Heart left ventricle (tissue), 16 donors: Measurements from ENCODE around the gene CLGN. TPM values are rescaled to one million over a fixed set of nuclear protein-coding genes. Genes with fewer than 3 reads are reported as not detected.

Experiments
- ATAC-seq, 4 donors: fragments of 200-7000 bp; cut with Tn5 transposase; one replicate each; pipeline ENCODE4 v1.9.1; 2020 to 2022; ENCODE audit warnings: moderate library complexity in 4 of 4, mild to moderate bottlenecking in 3 of 4, moderate number of reproducible peaks in 1 of 4
- DNase-seq, 5 donors: peaks; one replicate each; pipeline ENCODE4 v3.0.0-alpha.2; 2020
- H3K27ac ChIP-seq, 12 donors: fragments of 200-600 bp; sonication (generic) in 4 of 12; one replicate each; pipeline versions ENCODE4 v1.5.0 to v1.8.0; 2016 to 2022; ENCODE audit warnings: mild to moderate bottlenecking in 2 of 12
- H3K27me3 ChIP-seq, 9 donors: fragments of 200-600 bp; sonication (generic) in 2 of 9; one replicate each; pipeline versions ENCODE4 v1.5.1 to v1.8.0; 2016 to 2022; ENCODE audit warnings: mild to moderate bottlenecking in 3 of 9
- H3K36me3 ChIP-seq, 9 donors: fragments of 200-600 bp; sonication (generic) in 2 of 9; one replicate each; pipeline versions ENCODE4 v1.5.0 to v1.8.0; 2018 to 2022; ENCODE audit warnings: mild to moderate bottlenecking in 2 of 9
- H3K4me1 ChIP-seq, 12 donors: fragments of 200-600 bp; sonication (generic) in 4 of 12; one replicate each; pipeline versions ENCODE4 v1.5.0 to v1.8.0; 2016 to 2022; ENCODE audit warnings: mild to moderate bottlenecking in 3 of 12
- H3K4me3 ChIP-seq, 12 donors: fragments of 200-600 bp; sonication (generic) in 4 of 12; one replicate each; pipeline versions ENCODE4 v1.5.0 to v1.8.0; 2017 to 2022; ENCODE audit warnings: mild to moderate bottlenecking in 9 of 12, moderate library complexity in 4 of 12
- H3K9me3 ChIP-seq, 12 donors: fragments of 200-600 bp; sonication (generic) in 4 of 12; one replicate each; pipeline versions ENCODE4 v1.5.0 to v1.8.0; 2016 to 2022; ENCODE audit warnings: mild to moderate bottlenecking in 1 of 12
- CTCF ChIP-seq, 12 donors: fragments of 200-600 bp; sonication (generic) in 4 of 12; IDR thresholded peaks; one replicate each; pipeline versions ENCODE4 v1.5.0 to v1.8.0; 2018 to 2022; ENCODE audit warnings: antibody characterized with exemption in 12 of 12, mild to moderate bottlenecking in 5 of 12
- POLR2A ChIP-seq, 2 donors: fragments of 450-650 bp; IDR thresholded peaks; one replicate each; pipeline ENCODE4 v1.6.1; 2017; ENCODE audit warnings: antibody characterized with exemption in 2 of 2, mild to moderate bottlenecking in 2 of 2, moderate library complexity in 2 of 2
- WGBS, 4 donors: extraction: QIAGEN DNeasy Blood & Tissue Kit in 2 of 4; methylation state at CpG; one replicate each; pipeline versions ENCODE4 v1.1.5 to v1.1.7; 2013 to 2018; 5-methylcytosine and 5-hydroxymethylcytosine counted together
- intact Hi-C, 10 donors: fragments of 100-400 bp; cut with DNase I; formaldehyde crosslinking; loops; one replicate each; pipeline versions ENCODE4 v1.11.1 to v1.14.2; 2022
- polyA plus RNA-seq, 2 donors: library from polyadenylated mRNA; stranded (reverse); fragments of 200-250 nt; gene quantifications; one replicate each; pipeline ENCODE4 v1.2.3, GENCODE V29; 2013
- total RNA-seq, 9 donors: library from RNA; depleted of rRNA in 2 of 9; stranded (reverse); fragments of >200 nt in 2 of 9; fragmentation: NEBNext Ultra II Directional in 3 of 9; extraction: Animal tissue kit (Norgen Biotek cat#: 25700) in 3 of 9; gene quantifications; one replicate each; pipeline versions ENCODE4 v1.1.0 to v1.2.4, GENCODE V29; 2016 to 2023
- donor health status: ischemic (EF 13 %, LVEDD 7.1; RV severe dilation, severe dysfunction).
- donor health status: healthy with polysubstance abuse.
- donor health status: DM: no; HTN: yes; CAD: no.
- donor health status: DM: no; HTN: no; CAD: no.
- donor health status: ischemic (EF 25% LVEDD 6.9; RV normal size, moderate dysfunction).
- donor health status: ischemic (EF 25% LVEDD 5.7; RV mildly dilated, moderate dysfunction).
- donor health status: healthy.
- donor health status: DM: yes; HTN: yes; CAD: no.
- donor health status: ischemic (EF 35%, LVEDD 5.7; RV mildly dilated, moderate dysfunction).
- donor health status: nonischemic (EF 11% LVEDD 7.7; RV severe dilation, severe dysfunction).
- donor health status: DM: yes; HTN: yes; CAD: no.
- donor health status: PGD.
- donor health status: ischemic (EF 29% LVEDD 5.4; RV normal size, mild dysfunction).
- donor health status: nonischemic (EF 23%, LVEDD 6.1; RV moderate dilation, normal function).

Gene CLGN
- total and polyA plus RNA-seq, 11 donors, result 29.0 to 86.4 (median 57.0) TPM

GRCh38 chr4:140349816-140350215, 77.6 kb downstream of the CLGN start:
- WGBS, 4 donors, result 74 to 86% (median 81%) methylated on average over 2 of the region's 2 CpGs
- Histone ChIP-seq H3K4me1 (no peaks in the 10 kb centered on the region), H3K36me3 (no peaks in the 10 kb centered on the region), H3K27ac (no peak overlapping the region), H3K4me3 (no peak overlapping the region), H3K9me3 (no peaks in the 10 kb centered on the region), H3K27me3 (peaks cover 0 to 6% (median 0%) of the 10 kb centered on the region in 9 donors)
- TF ChIP-seq CTCF (IDR thresholded peaks at IDR 0.05) (no peak), POLR2A (IDR thresholded peaks at IDR 0.05) (no peak)
- intact Hi-C loops, result loop anchor here in 1 of 10 donors (10.0 kb wide), 1 partner anchor 505 kb away; no protein-coding TSS in a partner anchor
- no peak for DNase-seq
- no peak for ATAC-seq

GRCh38 chr4:140346136-140346535, 81.3 kb downstream of the CLGN start:
- peaks cover 0 to 11% (median 0%) of the 10 kb centered on the region in 12 donors for H3K4me1 ChIP-seq
- intact Hi-C loops, result no loop called here
- no peak overlapping the region for H3K4me3 ChIP-seq
- no peaks in the 10 kb centered on the region for H3K9me3 ChIP-seq
- H3K36me3 ChIP-seq, result no peaks in the 10 kb centered on the region
- no peak for TF ChIP-seq CTCF (IDR thresholded peaks at IDR 0.05)
- no peak for TF ChIP-seq POLR2A (IDR thresholded peaks at IDR 0.05)
- 90 to 94% (median 92%) methylated on average over 9 of the region's 9 CpGs for WGBS, 4 donors
- no peak overlapping the region for H3K27ac ChIP-seq
- peaks cover 0 to 6% (median 0%) of the 10 kb centered on the region in 9 donors for H3K27me3 ChIP-seq
- DNase-seq (no peak), ATAC-seq (no peak)

- peaks cover 0 to 6% (median 0%) of the 10 kb centered on the region in 9 donors for H3K27me3 ChIP-seq
- no peaks in the 10 kb centered on the region for H3K36me3 ChIP-seq
- 82 to 88% (median 87%) methylated on average over 9 of the region's 9 CpGs for WGBS, 4 donors
- TF ChIP-seq CTCF (IDR thresholded peaks at IDR 0.05), result no peak
- no peak for TF ChIP-seq POLR2A (IDR thresholded peaks at IDR 0.05)
- intact Hi-C loops, result no loop called here
- no peak overlapping the region for H3K4me3 ChIP-seq
- H3K27ac ChIP-seq, result no peak overlapping the region
- ATAC-seq (no peak), DNase-seq (no peak)
- no peaks in the 10 kb centered on the region for H3K9me3 ChIP-seq
- peaks cover 0 to 11% (median 0%) of the 10 kb centered on the region in 12 donors for H3K4me1 ChIP-seq
Observed at GRCh38 chr4:140344621-140345020, 82.8 kb downstream of the CLGN start.

GRCh38 chr4:140344101-140344500, 83.3 kb downstream of the CLGN start:
- Histone ChIP-seq H3K27me3 (peaks cover 0 to 6% (median 0%) of the 10 kb centered on the region in 9 donors), H3K9me3 (no peaks in the 10 kb centered on the region), H3K36me3 (no peaks in the 10 kb centered on the region), H3K4me1 (peaks cover 0 to 11% (median 0%) of the 10 kb centered on the region in 12 donors), H3K27ac (no peak overlapping the region), H3K4me3 (no peak overlapping the region)
- DNase-seq, result no peak
- 90 to 94% (median 92%) methylated on average over 3 of the region's 3 CpGs for WGBS, 4 donors
- ATAC-seq, result no peak
- intact Hi-C loops, result no loop called here
- TF ChIP-seq POLR2A (IDR thresholded peaks at IDR 0.05), result no peak
- TF ChIP-seq CTCF (IDR thresholded peaks at IDR 0.05), result no peak
